ENCODE results near the gene MGAT3.

DNA sequence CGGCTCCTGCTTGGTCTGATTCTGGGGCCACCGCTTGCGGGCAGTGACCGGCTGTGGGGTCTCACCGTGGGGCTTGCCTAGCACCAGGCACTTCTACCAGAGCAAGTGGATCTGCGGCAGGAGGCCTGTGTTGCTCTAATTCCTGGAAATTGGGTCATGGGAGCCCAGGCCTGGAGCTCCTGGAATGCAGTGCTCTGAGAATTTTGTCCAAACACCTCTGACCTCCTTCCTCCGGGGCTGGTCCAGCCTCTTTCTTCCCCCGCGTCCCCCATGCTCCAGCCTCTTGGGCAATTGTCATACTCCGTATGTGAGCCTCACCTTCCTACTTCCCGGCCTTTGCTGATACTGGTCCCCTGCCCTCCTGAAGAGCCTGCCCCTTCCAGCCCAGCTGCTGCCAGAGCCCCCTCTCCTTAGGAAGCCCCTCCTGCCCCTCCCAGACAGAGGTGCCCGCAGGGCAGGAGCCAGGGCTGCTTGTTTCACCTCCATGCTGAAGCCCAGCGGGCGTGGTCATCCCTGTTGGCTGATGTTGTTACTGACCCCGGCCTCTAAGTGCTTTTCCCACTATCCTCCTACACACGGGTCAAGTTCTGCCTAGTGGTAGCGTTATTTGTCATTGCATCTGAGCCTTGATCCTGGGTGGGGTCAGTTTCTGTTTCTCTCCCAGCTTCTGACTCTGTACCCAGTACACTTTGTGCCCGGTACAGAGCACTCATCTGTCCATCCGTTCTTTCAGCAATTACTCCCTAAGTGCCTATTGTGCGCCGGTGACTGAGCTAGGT is 9.6 kb downstream of the MGAT3 start:
- no peak for TF ChIP-seq CTCF (IDR thresholded peaks at IDR 0.05)
- TF ChIP-seq POLR2AphosphoS5 (IDR thresholded peaks at IDR 0.05; ENCODE audit: low read depth, low read length): no peak
